ENCODE measurements around the gene OXER1. TPM values are rescaled to one million over a fixed set of nuclear protein-coding genes. Genes with fewer than 3 reads are reported as not detected.

OXER1 gene
- total and polyA plus RNA-seq, 9 of the 15 experiments (the other 6 are each of a cell fraction or from before 2014, with no cell fraction given): not detected

- TF ChIP-seq ZHX1 (conservative IDR thresholded peaks at IDR 0.05; ENCODE audit: low read length): peak; percentile 60; the same call in 1 of the 2 replicates
- TF ChIP-seq HSF4 (CRISPR knock-in tag; IDR thresholded peaks at IDR 0.05; ENCODE audit: borderline replicate concordance): no peak
- peak; percentile 61; the same call in 1 of the 2 replicates for TF ChIP-seq ZNF431 (CRISPR knock-in tag; IDR thresholded peaks at IDR 0.05)
- TF ChIP-seq SMAD2 (IDR thresholded peaks at IDR 0.05; ENCODE audit: low read depth, low read length): no peak
- TF ChIP-seq PYGO2 (tag; IDR thresholded peaks at IDR 0.05): no peak
- peak; percentile 36; the same call in 1 of the 2 replicates for TF ChIP-seq HDAC6 (IDR thresholded peaks at IDR 0.05; ENCODE audit: low read depth, low read length)
- TF ChIP-seq ZNF785 (CRISPR knock-in tag; IDR thresholded peaks at IDR 0.05): no peak
- TF ChIP-seq LEF1 (IDR thresholded peaks at IDR 0.05): no peak
- TF ChIP-seq, protein P1, sequence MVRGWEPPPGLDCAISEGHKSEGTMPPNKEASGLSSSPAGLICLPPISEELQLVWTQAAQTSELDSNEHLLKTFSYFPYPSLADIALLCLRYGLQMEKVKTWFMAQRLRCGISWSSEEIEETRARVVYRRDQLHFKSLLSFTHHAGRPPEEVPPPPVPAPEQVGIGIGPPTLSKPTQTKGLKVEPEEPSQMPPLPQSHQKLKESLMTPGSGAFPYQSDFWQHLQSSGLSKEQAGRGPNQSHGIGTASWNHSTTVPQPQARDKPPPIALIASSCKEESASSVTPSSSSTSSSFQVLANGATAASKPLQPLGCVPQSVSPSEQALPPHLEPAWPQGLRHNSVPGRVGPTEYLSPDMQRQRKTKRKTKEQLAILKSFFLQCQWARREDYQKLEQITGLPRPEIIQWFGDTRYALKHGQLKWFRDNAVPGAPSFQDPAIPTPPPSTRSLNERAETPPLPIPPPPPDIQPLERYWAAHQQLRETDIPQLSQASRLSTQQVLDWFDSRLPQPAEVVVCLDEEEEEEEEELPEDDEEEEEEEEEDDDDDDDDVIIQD (CRISPR knock-in tag; IDR thresholded peaks at IDR 0.05): no peak
- TF ChIP-seq SREBF2 (CRISPR knock-in tag; IDR thresholded peaks at IDR 0.05): peak; percentile 94; the same call in 1 of the 2 replicates
- TF ChIP-seq DACH1 (IDR thresholded peaks at IDR 0.05; ENCODE audit: partially characterized antibody): peak; percentile 23
- no peak for TF ChIP-seq SREBF1 (IDR thresholded peaks at IDR 0.05; ENCODE audit: borderline replicate concordance, low read depth, low read length)
- peak; percentile 72; the same call in 1 of the 2 replicates for TF ChIP-seq KLF13 (tag; IDR thresholded peaks at IDR 0.05; ENCODE audit: borderline replicate concordance, low read depth)
- TF ChIP-seq FOXJ3 (CRISPR knock-in tag; IDR thresholded peaks at IDR 0.05): no peak
- TF ChIP-seq, protein P2, sequence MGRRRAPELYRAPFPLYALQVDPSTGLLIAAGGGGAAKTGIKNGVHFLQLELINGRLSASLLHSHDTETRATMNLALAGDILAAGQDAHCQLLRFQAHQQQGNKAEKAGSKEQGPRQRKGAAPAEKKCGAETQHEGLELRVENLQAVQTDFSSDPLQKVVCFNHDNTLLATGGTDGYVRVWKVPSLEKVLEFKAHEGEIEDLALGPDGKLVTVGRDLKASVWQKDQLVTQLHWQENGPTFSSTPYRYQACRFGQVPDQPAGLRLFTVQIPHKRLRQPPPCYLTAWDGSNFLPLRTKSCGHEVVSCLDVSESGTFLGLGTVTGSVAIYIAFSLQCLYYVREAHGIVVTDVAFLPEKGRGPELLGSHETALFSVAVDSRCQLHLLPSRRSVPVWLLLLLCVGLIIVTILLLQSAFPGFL (CRISPR knock-in tag; IDR thresholded peaks at IDR 0.05): peak; percentile 95
- peak; percentile 65 for TF ChIP-seq ZBTB8A (IDR thresholded peaks at IDR 0.05; ENCODE audit: partially characterized antibody)
- TF ChIP-seq TEAD1 (CRISPR knock-in tag; IDR thresholded peaks at IDR 0.05): peak in 1 of 2 experiments; percentile 93; a peak in 2 of 4 replicates
- TF ChIP-seq, protein P3, sequence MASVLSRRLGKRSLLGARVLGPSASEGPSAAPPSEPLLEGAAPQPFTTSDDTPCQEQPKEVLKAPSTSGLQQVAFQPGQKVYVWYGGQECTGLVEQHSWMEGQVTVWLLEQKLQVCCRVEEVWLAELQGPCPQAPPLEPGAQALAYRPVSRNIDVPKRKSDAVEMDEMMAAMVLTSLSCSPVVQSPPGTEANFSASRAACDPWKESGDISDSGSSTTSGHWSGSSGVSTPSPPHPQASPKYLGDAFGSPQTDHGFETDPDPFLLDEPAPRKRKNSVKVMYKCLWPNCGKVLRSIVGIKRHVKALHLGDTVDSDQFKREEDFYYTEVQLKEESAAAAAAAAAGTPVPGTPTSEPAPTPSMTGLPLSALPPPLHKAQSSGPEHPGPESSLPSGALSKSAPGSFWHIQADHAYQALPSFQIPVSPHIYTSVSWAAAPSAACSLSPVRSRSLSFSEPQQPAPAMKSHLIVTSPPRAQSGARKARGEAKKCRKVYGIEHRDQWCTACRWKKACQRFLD (CRISPR knock-in tag; IDR thresholded peaks at IDR 0.05): peak; percentile 62
Measured at GRCh38 chr2:42810121-42810970, 46.4 kb upstream of the OXER1 start (continued).
